Stimulated activated CD4-positive, alpha-beta T cell treated with anti-CD3 and anti-CD28 coated beads, Interleukin-4, amount 100 ng/mL, for 48 hours (primary cell): ENCODE results near the gene FBXL16.

Source experiments
- DNase-seq, 2 donors: peaks; one replicate each; pipeline ENCODE4 v3.0.0-alpha.2; 2020; ENCODE audit warnings: low read depth in 2 of 2

FBXL16 gene

GRCh38 chr16:710500-711075, 5.0 kb upstream of the FBXL16 start:
- no peak for DNase-seq

DNA sequence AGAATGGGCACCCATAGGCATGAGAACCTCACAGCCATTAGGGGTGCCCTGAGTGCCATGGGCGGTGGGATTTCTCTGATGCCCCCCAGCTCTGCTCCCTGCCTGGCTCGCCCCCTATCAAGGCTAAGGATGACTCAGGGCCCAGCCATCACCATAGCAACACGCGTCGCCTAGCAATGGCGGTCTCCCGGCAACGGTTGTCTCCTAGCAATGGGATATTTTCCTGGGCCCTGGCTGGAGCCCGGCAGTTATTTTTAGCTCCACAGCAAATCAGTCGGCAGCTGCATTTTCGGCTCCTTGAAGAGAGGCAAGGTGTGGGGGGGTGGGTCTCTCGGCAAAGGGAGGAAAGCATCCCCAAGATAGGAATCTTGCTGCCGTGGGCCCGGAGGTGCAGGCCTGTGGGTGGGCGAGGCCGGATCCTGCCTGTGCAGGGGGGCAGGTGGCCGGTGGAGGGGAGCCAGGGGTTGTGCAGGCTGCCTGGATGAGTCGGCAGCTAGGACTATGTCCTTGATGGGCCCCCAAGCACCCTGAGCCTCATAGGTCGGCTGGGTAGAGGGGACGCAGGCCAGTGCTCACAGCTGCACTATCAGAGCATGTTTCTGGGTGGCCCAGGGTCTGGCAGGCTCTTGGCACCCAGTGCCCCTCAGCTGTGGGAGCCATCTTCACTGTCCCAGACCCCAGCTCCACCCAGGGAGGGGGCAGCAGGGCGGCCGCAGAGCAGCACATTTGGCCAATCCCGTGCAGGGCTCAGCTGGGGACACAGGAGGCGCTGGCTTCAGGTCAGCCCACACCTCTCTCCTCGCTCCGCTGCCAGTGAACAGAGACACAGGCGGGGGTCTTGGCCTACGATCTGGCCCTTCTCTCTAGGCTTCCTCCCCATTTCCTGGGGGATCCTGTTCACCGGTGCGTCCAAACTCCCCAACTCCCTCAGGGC, 4.2 kb upstream of the FBXL16 start:
- no peak for DNase-seq

DNA sequence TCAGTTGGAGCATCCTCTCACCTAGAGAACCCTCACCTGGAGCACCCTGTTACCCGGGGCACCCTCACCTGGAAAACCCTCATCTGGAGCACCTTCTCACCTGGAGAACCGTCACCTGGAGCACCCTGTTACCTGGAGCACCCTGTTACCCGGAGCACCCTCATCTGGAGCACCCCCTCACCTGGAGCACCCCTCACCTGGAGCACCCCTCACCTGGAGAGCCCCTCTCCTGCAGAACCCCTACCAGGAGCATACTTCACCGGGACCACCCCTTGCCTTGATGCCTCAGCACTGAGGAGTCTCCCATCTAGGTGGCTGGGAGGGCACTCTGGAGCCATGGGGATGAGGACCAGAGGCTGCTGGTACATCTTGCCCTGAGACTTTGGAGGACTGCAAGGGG, 3.4 kb upstream of the FBXL16 start:
- no peak for DNase-seq

- no peak for DNase-seq
Observed at GRCh38 chr16:708019-708418, 2.4 kb upstream of the FBXL16 start.

DNA sequence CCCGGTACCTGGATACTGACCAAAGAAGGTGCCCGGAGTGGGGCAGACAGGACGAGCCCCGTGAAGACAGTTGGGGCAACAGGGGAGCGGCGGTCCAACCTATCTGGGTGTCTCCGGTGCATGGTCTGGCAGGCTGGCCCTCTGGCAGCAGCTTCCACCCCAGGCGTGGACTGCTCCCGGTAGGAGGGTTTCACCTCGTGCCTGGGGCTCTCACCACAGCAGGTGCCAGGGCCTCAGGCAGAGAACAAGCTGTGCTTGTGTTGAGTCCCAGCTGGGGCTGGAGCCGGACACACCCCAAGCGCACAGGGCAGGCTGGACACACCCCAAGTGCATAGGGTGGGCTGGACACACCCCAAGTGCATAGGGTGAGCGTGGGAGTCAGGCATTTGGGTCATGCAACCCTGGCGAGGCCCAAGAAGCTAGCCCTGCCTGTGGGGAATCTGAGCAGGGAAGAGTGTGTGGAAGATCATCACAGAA, 1.5 kb upstream of the FBXL16 start:
- DNase-seq, result no peak

- DNase-seq, result no peak
Observed at GRCh38 chr16:706189-707061, 824 bp upstream of the FBXL16 start.

DNA sequence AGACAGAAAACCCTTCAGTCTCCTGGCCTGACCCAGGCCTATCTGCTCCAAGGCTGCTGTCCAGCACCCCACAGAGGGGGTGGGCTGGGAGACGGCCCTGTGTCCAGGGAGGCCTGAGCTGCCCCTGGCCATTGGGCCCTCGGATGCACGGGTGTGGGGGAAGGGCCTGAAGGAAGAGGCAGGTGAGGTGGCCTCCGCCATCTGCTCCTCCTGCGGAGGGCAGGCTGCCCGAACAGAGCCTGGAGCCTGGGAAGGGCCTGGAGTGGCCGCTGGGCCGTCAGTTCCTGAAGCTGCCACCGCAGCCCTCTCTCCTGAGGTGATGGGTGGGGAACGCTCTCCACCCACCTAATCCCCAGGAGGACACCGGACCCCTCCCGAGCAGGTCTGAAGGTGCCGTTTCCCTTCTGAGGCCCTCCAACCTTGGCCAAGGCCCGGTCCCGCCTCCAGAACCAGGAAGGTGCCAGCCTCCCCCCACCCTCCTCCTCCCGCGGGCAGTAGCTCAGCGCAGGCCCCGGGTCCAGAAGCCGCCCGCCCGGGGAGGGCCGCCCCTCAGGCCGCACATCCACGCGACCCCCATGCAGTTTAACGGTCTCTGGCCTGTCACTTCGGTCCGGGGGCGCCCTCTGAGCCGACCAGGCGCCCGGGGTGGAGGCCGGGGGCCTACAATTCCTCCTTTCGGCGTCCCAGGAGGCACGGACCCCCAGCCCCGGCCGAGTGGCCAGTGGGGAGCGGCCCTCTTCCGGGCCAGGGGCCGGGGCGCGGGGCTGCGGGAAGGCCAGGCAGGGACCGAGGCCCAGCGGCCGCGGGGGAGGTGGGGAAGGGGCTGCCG, 835 bp downstream of the FBXL16 start:
- DNase-seq, result no peak

DNA sequence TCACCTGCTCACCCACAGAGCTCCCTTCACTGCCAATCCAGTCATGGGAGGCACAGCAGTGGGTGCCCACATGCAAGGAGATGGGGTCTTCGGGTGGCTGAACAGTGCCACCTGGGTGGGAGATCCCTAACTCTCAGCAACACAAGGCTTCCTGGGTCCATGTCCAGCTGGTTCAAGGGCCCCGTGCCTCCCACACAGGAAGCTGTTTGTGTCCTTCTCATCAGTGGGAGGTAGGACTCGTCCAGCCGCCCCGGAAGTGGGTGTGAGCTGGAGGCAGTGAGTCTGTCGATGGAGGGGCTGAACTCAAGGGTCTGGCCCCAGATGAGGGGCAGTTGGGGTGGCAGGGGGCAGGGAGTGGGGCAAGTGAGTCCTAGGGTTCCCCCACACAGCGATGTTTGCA, 1.6 kb downstream of the FBXL16 start:
- no peak for DNase-seq

DNA sequence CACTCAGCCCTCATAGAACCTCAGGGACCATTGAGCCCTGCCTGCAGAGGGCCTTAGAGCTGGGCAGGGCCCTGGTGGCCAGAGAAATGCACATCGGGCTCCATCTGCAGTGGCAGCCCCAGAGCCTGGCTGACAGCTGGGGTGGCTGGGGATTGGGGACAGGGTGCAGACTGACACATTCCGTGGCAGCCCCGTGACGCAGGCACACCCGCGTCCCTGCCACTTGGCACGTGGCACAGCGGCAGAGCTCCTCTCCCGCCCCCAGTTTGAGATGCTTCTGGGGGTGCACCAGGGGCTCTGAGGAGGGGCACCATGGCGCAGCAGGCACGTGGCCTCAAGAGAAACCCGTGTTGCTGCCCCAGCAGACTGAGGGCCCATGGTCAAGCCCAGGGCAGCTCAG, 2.2 kb downstream of the FBXL16 start:
- no peak for DNase-seq

GRCh38 chr16:702341-702740, 3.3 kb downstream of the FBXL16 start:
- no peak for DNase-seq

- DNase-seq, result no peak
Observed at GRCh38 chr16:700684-701584, 4.7 kb downstream of the FBXL16 start.

DNA sequence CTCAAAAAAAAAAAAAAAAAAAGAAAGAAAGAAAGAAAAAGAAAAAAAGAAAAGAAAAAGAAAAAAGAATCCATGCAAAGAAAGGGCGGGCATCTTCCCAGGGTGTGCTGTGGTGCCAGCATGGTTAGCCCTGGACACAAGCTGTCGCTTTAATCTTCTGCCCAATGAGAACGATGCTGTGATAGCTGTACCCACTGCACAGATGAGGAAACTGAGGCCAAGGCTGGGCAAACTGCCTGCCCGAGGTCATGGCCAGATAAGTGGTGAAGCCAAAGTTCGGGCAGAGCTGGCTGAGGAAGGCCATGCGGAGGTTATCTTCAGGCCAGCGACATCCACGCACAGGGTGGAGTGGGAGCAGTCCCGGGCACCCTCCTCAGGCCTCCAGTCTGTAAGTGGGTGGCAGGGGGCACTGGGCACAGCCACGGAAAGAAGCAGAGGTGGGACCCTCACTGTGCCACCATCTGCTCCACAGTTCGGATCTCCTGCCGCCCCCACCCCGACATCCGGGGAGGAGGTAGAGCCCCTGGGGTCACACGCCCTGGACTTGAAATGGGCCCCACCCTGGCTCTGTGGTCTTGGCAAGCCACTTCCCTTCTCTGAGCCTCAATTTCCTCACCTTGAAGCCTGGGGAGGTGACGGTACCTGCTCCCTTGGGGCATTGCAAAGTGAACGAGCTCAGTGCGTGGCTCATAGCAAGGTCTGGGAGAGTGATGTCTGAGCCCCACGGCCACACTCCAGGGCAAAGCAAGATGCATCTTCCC, 6.5 kb downstream of the FBXL16 start:
- DNase-seq, result no peak

- peak; percentile 62 to 64 for DNase-seq
Observed at GRCh38 chr16:695355-696089, 10.1 kb downstream of the FBXL16 start.

DNA sequence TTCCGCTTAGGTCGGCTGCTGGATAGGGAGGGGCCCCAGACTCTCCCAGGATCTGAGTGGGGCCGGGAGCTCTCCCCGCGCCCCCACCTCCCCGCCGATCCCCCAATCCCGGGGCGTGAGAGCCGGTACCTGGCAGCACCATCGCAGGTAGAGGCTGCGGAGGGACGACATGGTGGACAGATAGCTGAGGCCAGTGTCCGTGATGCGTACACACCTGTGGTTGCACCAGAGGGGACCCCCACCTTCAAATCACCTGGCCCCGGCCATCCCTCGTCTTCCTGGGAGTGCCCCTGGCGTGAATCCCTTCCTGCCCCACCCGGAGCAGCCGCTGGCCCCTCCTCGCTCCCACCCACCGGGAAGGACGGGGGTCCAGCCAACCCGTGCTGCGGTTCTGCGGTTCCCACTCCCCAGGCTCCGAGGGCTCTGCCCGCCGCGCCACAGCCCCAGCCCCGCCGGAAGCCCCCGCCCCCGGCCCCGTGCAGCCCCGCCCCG, 10.7 kb downstream of the FBXL16 start:
- no peak for DNase-seq

DNA sequence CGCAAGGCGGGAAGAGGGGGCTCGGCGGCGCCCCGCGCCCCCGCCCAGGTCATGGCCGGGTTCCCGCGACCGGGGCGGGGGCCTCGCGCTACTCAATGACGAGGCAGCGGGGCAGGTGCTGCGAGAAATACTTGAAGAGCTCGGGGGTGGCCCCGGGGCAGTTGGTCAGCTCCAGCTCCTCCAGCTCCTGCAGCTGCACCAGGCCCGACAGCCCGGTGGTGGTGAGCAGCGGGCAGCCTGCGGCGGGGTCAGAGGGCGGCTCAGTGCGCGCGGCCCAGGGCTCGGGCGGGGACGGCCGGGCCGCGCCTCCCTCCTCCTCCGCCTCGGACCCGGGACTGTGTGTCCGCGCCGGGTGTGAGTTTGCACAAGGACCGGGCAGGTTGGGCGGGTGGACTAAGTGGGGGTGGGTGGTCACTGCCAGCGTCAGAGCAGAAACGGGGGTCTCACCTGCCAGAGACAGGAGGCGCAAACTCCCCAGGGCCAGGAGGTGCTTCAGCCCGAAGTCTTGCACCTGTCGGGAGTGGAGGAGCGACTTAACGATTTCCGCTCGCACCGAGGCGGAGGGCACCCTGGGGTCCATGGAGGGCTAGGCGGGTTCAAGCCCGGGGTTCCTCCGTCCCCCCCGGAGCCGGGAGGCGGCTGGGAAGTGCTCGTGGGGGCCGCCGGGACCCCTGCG, 11.3 kb downstream of the FBXL16 start:
- no peak for DNase-seq

DNA sequence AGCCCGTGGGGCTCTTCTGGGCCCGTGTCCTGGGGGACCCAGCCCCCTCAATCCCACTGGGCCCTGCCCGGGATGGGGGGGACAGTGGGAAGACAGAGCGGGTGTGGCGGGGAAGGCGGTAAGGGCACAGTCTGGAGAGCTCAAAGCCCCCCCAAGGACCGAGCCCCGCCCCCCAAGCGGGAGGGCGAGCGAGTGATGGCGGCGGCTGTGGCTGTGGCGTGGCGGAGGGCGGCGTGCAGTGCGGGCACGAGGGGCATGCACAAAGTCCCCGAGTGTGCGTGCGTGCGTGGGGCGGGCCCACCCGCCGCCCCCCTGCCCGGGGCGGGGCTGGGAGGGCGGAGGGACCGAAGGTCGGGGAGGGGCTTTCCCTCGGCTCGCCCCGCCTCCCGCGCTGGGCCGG, 11.8 kb downstream of the FBXL16 start:
- DNase-seq, result no peak

DNA sequence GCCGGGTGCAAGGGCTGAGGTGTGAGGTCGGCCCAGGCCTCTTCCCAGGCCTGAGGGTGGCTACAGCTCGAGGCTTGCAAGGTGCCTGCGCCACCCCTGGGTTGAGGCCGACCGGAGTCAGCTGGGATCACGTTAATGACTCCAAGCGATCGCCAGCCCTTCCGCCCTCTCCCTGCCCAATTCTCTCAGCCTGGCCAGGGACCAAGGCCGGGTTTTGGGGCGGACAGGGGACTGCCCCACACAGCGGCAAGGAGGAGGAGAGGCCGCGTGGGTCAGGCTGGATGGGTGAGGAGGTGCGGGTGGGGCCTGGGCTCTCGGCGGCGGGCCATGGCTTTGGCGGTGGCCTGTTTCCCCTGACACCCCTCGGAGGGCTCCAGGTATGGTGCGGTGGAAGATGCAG, 12.2 kb downstream of the FBXL16 start:
- DNase-seq, result no peak
